NB4 (cell line): Measurements from ENCODE around the gene AGAP1.

ENCODE experiments used
- CTCF ChIP-seq: IDR thresholded peaks from one replicate; pipeline ENCODE4 v1.5.1; 2012; ENCODE audit warnings: low read depth, low read length
- MAX ChIP-seq: IDR thresholded peaks from 2 replicates; pipeline ENCODE4 v1.6.1; 2011; ENCODE audit warnings: low read depth, low read length
- POLR2A ChIP-seq: IDR thresholded peaks from 2 replicates; pipeline ENCODE4 v1.6.1; 2011; ENCODE audit warnings: mild to moderate bottlenecking; ENCODE audit not compliant: insufficient read length; ENCODE audit errors: extremely low read depth

- no peak for TF ChIP-seq CTCF
- no peak for TF ChIP-seq POLR2A
- TF ChIP-seq MAX: no peak
Measured at GRCh38 chr2:235485362-235485761, 8.5 kb upstream of the AGAP1 start.
